ENCODE results near the gene ZNF296.

DNA sequence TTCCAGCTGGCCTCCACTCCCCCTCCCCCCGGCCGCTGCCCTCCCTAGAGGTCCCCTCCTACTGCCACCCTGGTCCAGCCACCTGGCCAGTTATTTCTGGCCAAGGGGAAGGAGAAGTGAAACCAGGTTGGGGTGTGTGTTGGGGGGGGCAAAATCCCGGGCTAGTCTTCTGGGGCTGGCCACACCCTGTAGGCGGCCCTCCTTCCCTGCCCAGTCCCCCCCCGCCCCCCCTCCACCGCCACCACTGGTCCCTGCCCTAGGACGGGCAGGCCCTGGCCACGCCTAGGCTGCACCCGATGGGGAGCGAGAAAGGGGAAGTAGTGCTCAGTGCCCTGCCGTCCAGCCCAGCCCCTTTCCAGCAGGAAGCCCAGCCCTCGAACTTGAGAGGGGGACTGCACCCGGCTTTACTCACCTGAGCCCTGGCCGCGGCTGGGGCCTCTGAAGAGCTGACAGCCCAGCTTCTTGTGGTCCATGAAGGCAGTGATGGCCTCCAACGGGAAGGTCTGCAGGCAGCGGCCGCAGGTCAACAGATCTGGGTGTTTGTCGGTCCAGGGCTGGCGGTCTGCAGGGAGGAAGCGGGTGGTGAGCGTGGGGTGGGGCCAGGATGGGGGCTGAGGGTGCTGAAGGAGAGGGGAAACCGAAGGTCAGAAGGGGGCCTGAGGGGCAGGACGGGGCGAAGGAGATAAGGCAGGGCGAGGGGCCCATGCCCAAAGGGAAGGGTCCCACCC is 813 bp downstream of the ZNF296 start:
- TF ChIP-seq CTCF (IDR thresholded peaks at IDR 0.05; ENCODE audit: insufficient read depth, low read depth, low read length) (no peak), EZH2 (IDR thresholded peaks at IDR 0.05; ENCODE audit: insufficient read depth, low read length) (no peak)
